GM18502 (cell line): ENCODE data around the gene UPF1.

Source experiments
- ATAC-seq: cut with Tn5 transposase; IDR thresholded peaks from one replicate; pipeline ENCODE4 v1.9.1; 2021; ENCODE audit warnings: mild to moderate bottlenecking; ENCODE audit not compliant: unreplicated experiment, poor library complexity

Gene UPF1

GRCh38 chr19:18868380-18869022, 36.7 kb downstream of the UPF1 start:
- no peak for ATAC-seq

- ATAC-seq: no peak
These were observed 37.4 kb downstream of the UPF1 start for GRCh38 chr19:18869023-18869618.

GRCh38 chr19:18869781-18870530, 38.2 kb downstream of the UPF1 start:
- no peak for ATAC-seq

- ATAC-seq: no peak
These were observed 38.9 kb downstream of the UPF1 start for GRCh38 chr19:18870531-18871172.

- ATAC-seq: no peak
These were observed 39.8 kb downstream of the UPF1 start for GRCh38 chr19:18871543-18871942.

GRCh38 chr19:18875726-18876125, 44.0 kb downstream of the UPF1 start:
- no peak for ATAC-seq

GRCh38 chr19:18876865-18877264, 45.1 kb downstream of the UPF1 start:
- no peak for ATAC-seq

GRCh38 chr19:18878058-18878797, 46.5 kb downstream of the UPF1 start:
- ATAC-seq: no peak

- no peak for ATAC-seq
These were observed 47.3 kb downstream of the UPF1 start for GRCh38 chr19:18878858-18879578.

- ATAC-seq: no peak
These were observed 48.0 kb downstream of the UPF1 start for GRCh38 chr19:18879579-18880373.

- no peak for ATAC-seq
These were observed 49.7 kb downstream of the UPF1 start for GRCh38 chr19:18881491-18881890.

- ATAC-seq: no peak
These were observed 52.0 kb downstream of the UPF1 start for GRCh38 chr19:18883526-18884304.

- ATAC-seq: no peak
These were observed 55.2 kb downstream of the UPF1 start for GRCh38 chr19:18886972-18887371.

GRCh38 chr19:18889949-18890745, 58.4 kb downstream of the UPF1 start:
- ATAC-seq: no peak

GRCh38 chr19:18893587-18894253, 62.0 kb downstream of the UPF1 start:
- ATAC-seq: no peak

- no peak for ATAC-seq
These were observed 62.7 kb downstream of the UPF1 start for GRCh38 chr19:18894254-18895037.
